Liver (tissue), 9 donors: ENCODE data around the gene ECT2. TPM values are rescaled to one million over a fixed set of nuclear protein-coding genes. Genes with fewer than 3 reads are reported as not detected.

ENCODE experiments used
- DNase-seq: peaks from one replicate; pipeline ENCODE4 v3.0.0-alpha.2; 2017; ENCODE audit warnings: low spot score
- H3K27ac ChIP-seq, 2 donors: one replicate each; pipeline ENCODE4 v1.7.0; 2013; ENCODE audit warnings: inconsistent platforms in 2 of 2, low read length in 2 of 2, control low read depth in 1 of 2, low read depth in 1 of 2, mild to moderate bottlenecking in 1 of 2
- H3K27me3 ChIP-seq, 4 donors: one replicate each; pipeline versions ENCODE4 v1.6.1 to v1.7.0; 2013; ENCODE audit warnings: low read length in 3 of 4, inconsistent platforms in 1 of 4, mild to moderate bottlenecking in 1 of 4, moderate library complexity in 1 of 4; ENCODE audit not compliant: control insufficient read depth in 4 of 4, insufficient read depth in 4 of 4
- H3K36me3 ChIP-seq, 4 donors: one replicate each; pipeline versions ENCODE4 v1.6.1 to v1.7.0; 2013; ENCODE audit warnings: low read length in 3 of 4, mild to moderate bottlenecking in 3 of 4, low read depth in 1 of 4, moderate library complexity in 1 of 4; ENCODE audit not compliant: control insufficient read depth in 4 of 4, insufficient read depth in 3 of 4
- H3K4me1 ChIP-seq, 4 donors: one replicate each; pipeline versions ENCODE4 v1.6.1 to v1.7.0; 2013; ENCODE audit warnings: low read length in 3 of 4, mild to moderate bottlenecking in 3 of 4, moderate library complexity in 1 of 4; ENCODE audit not compliant: control insufficient read depth in 4 of 4, insufficient read depth in 4 of 4
- H3K4me3 ChIP-seq, 3 donors: one replicate each; pipeline versions ENCODE4 v1.6.1 to v1.7.0; 2013; ENCODE audit warnings: low read length in 3 of 3, control low read depth in 1 of 3, low read depth in 1 of 3, mild to moderate bottlenecking in 1 of 3
- H3K9ac ChIP-seq, 2 donors: one replicate each; pipeline ENCODE4 v1.7.0; 2013; ENCODE audit warnings: low read length in 2 of 2, mild to moderate bottlenecking in 2 of 2, moderate library complexity in 2 of 2, control low read depth in 1 of 2, low read depth in 1 of 2
- H3K9me3 ChIP-seq, 4 donors: one replicate each; pipeline versions ENCODE4 v1.6.1 to v1.7.0; 2013; ENCODE audit warnings: low read length in 3 of 4; ENCODE audit not compliant: control insufficient read depth in 4 of 4
- ATF3 ChIP-seq: IDR thresholded peaks from 2 replicates; pipeline ENCODE4 v1.6.1; 2016; ENCODE audit warnings: antibody characterized with exemption
- CTCF ChIP-seq: fragments of 150-350 bp; IDR thresholded peaks from 2 replicates; pipeline ENCODE4 v1.5.1; 2017; ENCODE audit warnings: improper control_type of control experiment, low read depth, low read length; ENCODE audit not compliant: missing input control
- FOXA1 ChIP-seq: IDR thresholded peaks from 2 replicates; pipeline ENCODE4 v1.6.1; 2016; ENCODE audit warnings: antibody characterized with exemption
- HNF4G ChIP-seq: IDR thresholded peaks from 2 replicates; pipeline ENCODE4 v1.6.1; 2016; ENCODE audit warnings: antibody characterized with exemption
- JUND ChIP-seq, 2 donors: IDR thresholded peaks; 2 replicates each; pipeline ENCODE4 v1.6.1; 2016; ENCODE audit warnings: antibody characterized with exemption in 2 of 2
- MAX ChIP-seq: IDR thresholded peaks from 2 replicates; pipeline ENCODE4 v1.6.1; 2016; ENCODE audit warnings: antibody characterized with exemption
- NR2F2 ChIP-seq: IDR thresholded peaks from 2 replicates; pipeline ENCODE4 v1.6.1; 2016; ENCODE audit warnings: antibody characterized with exemption
- RAD21 ChIP-seq, 2 donors: IDR thresholded peaks; 2 replicates each; pipeline ENCODE4 v1.6.1; 2016; ENCODE audit warnings: antibody characterized with exemption in 2 of 2, mild to moderate bottlenecking in 2 of 2
- REST ChIP-seq: IDR thresholded peaks from 2 replicates; pipeline ENCODE4 v1.6.1; 2016; ENCODE audit warnings: antibody characterized with exemption, mild to moderate bottlenecking
- RXRA ChIP-seq, 2 donors: IDR thresholded peaks; 2 replicates each; pipeline ENCODE4 v1.6.1; 2017 to 2018; ENCODE audit warnings: antibody characterized with exemption in 2 of 2, mild to moderate bottlenecking in 1 of 2
- TAF1 ChIP-seq: conservative IDR thresholded peaks from 2 replicates; pipeline ENCODE4 v1.6.1; 2016; ENCODE audit warnings: antibody characterized with exemption, mild to moderate bottlenecking
- YY1 ChIP-seq: IDR thresholded peaks from 2 replicates; pipeline ENCODE4 v1.6.1; 2016; ENCODE audit warnings: antibody characterized with exemption, mild to moderate bottlenecking
- WGBS: extraction: QIAGEN DNeasy Blood & Tissue Kit; methylation state at CpG from one replicate; pipeline ENCODE4 v1.1.7; 2013; 5-methylcytosine and 5-hydroxymethylcytosine counted together
- polyA plus RNA-seq, 2 donors: library from polyadenylated mRNA; stranded (reverse) in 1 of 2; unstranded in 1 of 2; fragments of 200-250 nt in 1 of 2; fragments of >200 nt in 1 of 2; fragmentation: Nextera tagmentation in 1 of 2; extraction: Ambion mirVana in 1 of 2; gene quantifications; one replicate each; pipeline versions ENCODE4 v1.2.1 to v1.2.3, GENCODE V29; 2013 to 2015
- total RNA-seq, 2 donors: library from RNA; depleted of rRNA; stranded (reverse); fragments of >200 nt; gene quantifications; one replicate each; pipeline ENCODE4 v1.2.3, GENCODE V29; 2014
- donor health status: healthy.
- donor health status: healthy.
- donor health status: healthy.
- donor health status: healthy.
- donor health status: healthy.

The ECT2 gene
- total and polyA plus RNA-seq, 4 donors: 1.5 to 32.4 (median 2.6) TPM

GRCh38 chr3:172766718-172767405, 16.3 kb downstream of the ECT2 start:
- H3K4me3 ChIP-seq: no peak overlapping the region
- DNase-seq: no peak
- H3K9ac ChIP-seq: no peak overlapping the region
- WGBS: 98% methylated on average over 10 of the region's 10 CpGs
- H3K27ac ChIP-seq: no peak overlapping the region
- no peaks in the 10 kb centered on the region for H3K9me3 ChIP-seq
- no peaks in the 10 kb centered on the region for H3K27me3 ChIP-seq
- TF ChIP-seq RXRA (IDR thresholded peaks at IDR 0.05) (no peak), ATF3 (no peak), NR2F2 (no peak), FOXA1 (no peak), JUND (IDR thresholded peaks at IDR 0.05) (no peak)
- H3K36me3 ChIP-seq: peaks cover 0 to 2% (median 0%) of the 10 kb centered on the region in 4 donors
- no peaks in the 10 kb centered on the region for H3K4me1 ChIP-seq

GRCh38 chr3:172770382-172770781, 19.9 kb downstream of the ECT2 start:
- Histone ChIP-seq H3K9me3 (no peaks in the 10 kb centered on the region), H3K36me3 (peaks cover 0 to 1% (median 0%) of the 10 kb centered on the region in 4 donors), H3K4me1 (no peaks in the 10 kb centered on the region), H3K9ac (no peak overlapping the region), H3K27me3 (no peaks in the 10 kb centered on the region), H3K4me3 (no peak overlapping the region), H3K27ac (no peak overlapping the region)
- TF ChIP-seq ATF3: no peak
- no peak for TF ChIP-seq TAF1
- no peak for TF ChIP-seq FOXA1
- TF ChIP-seq YY1: no peak
- TF ChIP-seq NR2F2: no peak
- no peak for TF ChIP-seq HNF4G
- TF ChIP-seq RXRA (IDR thresholded peaks at IDR 0.05): no peak
- TF ChIP-seq MAX: no peak
- TF ChIP-seq CTCF: no peak
- no peak for TF ChIP-seq REST
- no peak for TF ChIP-seq RAD21 (IDR thresholded peaks at IDR 0.05)
- no peak for DNase-seq
- 97% methylated on average over 1 of the region's 1 CpG for WGBS
